ENCODE results near the gene ZBTB17. TPM values are rescaled to one million over a fixed set of nuclear protein-coding genes. Genes with fewer than 3 reads are reported as not detected.
A peak's percentile ranks its signal among the peaks of the same experiment; 100 is the strongest.

The ZBTB17 gene
- total and polyA plus RNA-seq, 2 of the 4 experiments (the other 2 are of a cell fraction) = 26.3 to 58.2 TPM

- no peak for ATAC-seq (ENCODE audit: low read depth)
- WGBS, 2 experiments (ENCODE audit: extremely low coverage in 2 of 2, insufficient read length in 1 of 2) = 100% methylated on average over 2 of the region's 7 CpGs; no CpG with 5 or more reads in 1 of the 2 experiments
- in situ Hi-C loops (cut with MboI; ENCODE audit: low sequenced_read_pairs) (loop anchor here (10.0 kb wide), 1 partner anchor 58 kb away; no protein-coding TSS in a partner anchor), dilution Hi-C loops (cut with HindIII; ENCODE audit: low sequenced_read_pairs, unreplicated experiment) (no loop called here), intact Hi-C loops (cut with micrococcal nuclease) (no loop called here)
- H2AFZ ChIP-seq (replicated peaks; ENCODE audit: low read length, poor library complexity) = peak overlapping the region; percentile 47
- peak overlapping the region; percentile 60 for H3K27ac ChIP-seq (ENCODE audit: insufficient read depth, low read length)
- peak overlapping the region; percentile 32; the same call in 1 of the 2 replicates for H4K5ac ChIP-seq (ENCODE audit: low read depth, low read length)
- no TSS peak for BruUV-seq (replicated peaks)
- peaks cover 19% of the 10 kb centered on the region for H3K9me1 ChIP-seq (ENCODE audit: insufficient read depth, low read length)
- peaks cover 14% of the 10 kb centered on the region for H3K4me1 ChIP-seq (ENCODE audit: control insufficient read depth, insufficient read depth, low read length)
- no peaks in the 10 kb centered on the region for H3K9me3 ChIP-seq (ENCODE audit: control insufficient read depth, insufficient read depth, low read length)
- H3K18ac ChIP-seq (ENCODE audit: low read depth, low read length) = no peak overlapping the region
- H3K4me2 ChIP-seq (ENCODE audit: low read depth, low read length) = no peak overlapping the region
- no peaks in the 10 kb centered on the region for H3K27me3 ChIP-seq (ENCODE audit: control insufficient read depth, insufficient read depth, low read length)
- H3K4ac ChIP-seq (ENCODE audit: low read depth, low read length) = peak overlapping the region; percentile 81
- peak overlapping the region; percentile 81 for H2AK5ac ChIP-seq (ENCODE audit: low read depth, low read length)
- TF ChIP-seq CHD1 (IDR thresholded peaks at IDR 0.05; ENCODE audit: low read depth, low read length) (no peak), POLR2A (IDR thresholded peaks at IDR 0.05; ENCODE audit: low read depth, low read length) (no peak), RFX5 (IDR thresholded peaks at IDR 0.05; ENCODE audit: low read depth, low read length) (no peak), SMC3 (IDR thresholded peaks at IDR 0.05; ENCODE audit: low read depth, low read length) (no peak)
- H2AK9ac ChIP-seq (replicated peaks; ENCODE audit: low read depth, low read length, poor library complexity) = peak overlapping the region; percentile 91
- H3K4me3 ChIP-seq (ENCODE audit: insufficient read depth, low read depth, low read length) = no peak overlapping the region
- peak overlapping the region; percentile 43 for H2BK5ac ChIP-seq (ENCODE audit: low read depth, low read length, poor library complexity, severe bottlenecking)
- DNase-seq = no peak
- no peak overlapping the region for H3K9ac ChIP-seq (ENCODE audit: low read depth, low read length)
- H4K8ac ChIP-seq (ENCODE audit: low read depth in 2 of 2, low read length in 2 of 2) = peak overlapping the region; percentile 32 to 69; a peak in 1 of 4 replicates
- peak overlapping the region; percentile 60; the same call in 1 of the 2 replicates for H3K23ac ChIP-seq (ENCODE audit: low read depth, low read length)
- H2BK20ac ChIP-seq (ENCODE audit: low read depth, low read length) = no peak overlapping the region
- peaks cover 3% of the 10 kb centered on the region; the same call in 1 of the 2 replicates for H4K20me1 ChIP-seq (ENCODE audit: insufficient read depth, low read length)
- CTCF ChIA-PET = interaction anchor here (0.6 kb wide), 1 partner anchor 57 kb away, joined by 4 read pairs; no protein-coding TSS in a partner anchor
- peaks cover 71% of the 10 kb centered on the region for H3K36me3 ChIP-seq (ENCODE audit: control insufficient read depth, insufficient read depth, low read length)
- H3K56ac ChIP-seq (ENCODE audit: extremely low read depth, insufficient read depth, low read length) = no peak overlapping the region; the same call in 1 of the 2 replicates
- peak overlapping the region; percentile 83; the same call in 1 of the 2 replicates for H3K14ac ChIP-seq (replicated peaks; ENCODE audit: low read depth, low read length)
- peak overlapping the region; percentile 52; the same call in 1 of the 2 replicates for H2BK120ac ChIP-seq (ENCODE audit: low read depth, low read length)
- H3K79me1 ChIP-seq (ENCODE audit: low read depth in 1 of 2, low read length in 2 of 2) = peaks cover 11 to 67% of the 10 kb centered on the region in 2 experiments; a peak in 3 of 4 replicates
- H2BK15ac ChIP-seq (ENCODE audit: low read depth, low read length) = 0 out of 3 replicates have a peak overlapping the region, but pooled peaks have one; percentile 26
- no peak overlapping the region; the same call in 1 of the 2 replicates for H4K91ac ChIP-seq (ENCODE audit: insufficient read depth, low read depth, low read length)
- POLR2A ChIA-PET (ENCODE audit: unreplicated experiment) = no interaction called here
These were observed 38.8 kb downstream of the ZBTB17 start for GRCh38 chr1:15937146-15937545.
